ENCODE data around the gene IBA57.

Gene IBA57

DNA sequence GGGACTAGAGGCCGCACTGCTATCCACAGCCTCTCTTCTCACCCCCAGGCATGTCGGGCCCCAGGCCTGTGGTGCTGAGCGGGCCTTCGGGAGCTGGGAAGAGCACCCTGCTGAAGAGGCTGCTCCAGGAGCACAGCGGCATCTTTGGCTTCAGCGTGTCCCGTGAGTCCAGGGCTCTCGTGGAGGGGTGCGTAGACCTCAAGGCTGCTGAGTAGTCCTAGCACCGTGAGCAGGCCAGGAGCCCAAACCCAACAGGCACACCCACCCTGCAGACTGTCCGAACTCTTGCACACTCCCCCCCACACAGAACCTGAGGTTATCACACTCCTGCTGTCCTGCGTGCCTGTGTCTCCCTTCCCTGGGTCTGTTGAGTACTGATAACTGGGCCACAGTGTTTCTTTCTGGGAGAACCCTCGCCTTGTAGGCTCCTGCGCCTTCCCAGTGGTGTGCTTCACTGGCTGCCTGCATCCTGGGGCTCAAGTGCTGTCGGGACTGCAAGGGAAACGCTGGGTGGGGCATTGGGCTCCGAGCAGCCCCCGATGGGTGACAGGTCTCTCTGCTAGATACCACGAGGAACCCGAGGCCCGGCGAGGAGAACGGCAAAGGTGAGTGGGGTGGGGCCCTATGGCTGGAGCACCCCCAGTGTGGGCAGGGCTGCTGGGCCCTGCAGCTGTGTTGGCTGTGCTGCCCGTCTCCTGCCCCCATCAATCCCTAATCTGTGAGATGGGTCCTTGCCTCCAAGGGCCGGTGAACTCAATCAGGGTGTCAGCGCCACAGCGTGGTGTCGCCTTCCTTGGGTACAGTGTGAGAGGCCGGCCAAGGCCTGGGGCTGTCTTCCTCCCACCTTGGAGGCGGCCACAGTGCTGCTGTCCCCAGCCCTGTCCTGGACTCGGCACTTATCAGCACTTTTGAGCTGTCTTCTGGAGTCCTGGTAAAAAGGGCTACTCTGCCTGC, 19.9 kb upstream of the IBA57 start:
- no peak for DNase-seq

DNA sequence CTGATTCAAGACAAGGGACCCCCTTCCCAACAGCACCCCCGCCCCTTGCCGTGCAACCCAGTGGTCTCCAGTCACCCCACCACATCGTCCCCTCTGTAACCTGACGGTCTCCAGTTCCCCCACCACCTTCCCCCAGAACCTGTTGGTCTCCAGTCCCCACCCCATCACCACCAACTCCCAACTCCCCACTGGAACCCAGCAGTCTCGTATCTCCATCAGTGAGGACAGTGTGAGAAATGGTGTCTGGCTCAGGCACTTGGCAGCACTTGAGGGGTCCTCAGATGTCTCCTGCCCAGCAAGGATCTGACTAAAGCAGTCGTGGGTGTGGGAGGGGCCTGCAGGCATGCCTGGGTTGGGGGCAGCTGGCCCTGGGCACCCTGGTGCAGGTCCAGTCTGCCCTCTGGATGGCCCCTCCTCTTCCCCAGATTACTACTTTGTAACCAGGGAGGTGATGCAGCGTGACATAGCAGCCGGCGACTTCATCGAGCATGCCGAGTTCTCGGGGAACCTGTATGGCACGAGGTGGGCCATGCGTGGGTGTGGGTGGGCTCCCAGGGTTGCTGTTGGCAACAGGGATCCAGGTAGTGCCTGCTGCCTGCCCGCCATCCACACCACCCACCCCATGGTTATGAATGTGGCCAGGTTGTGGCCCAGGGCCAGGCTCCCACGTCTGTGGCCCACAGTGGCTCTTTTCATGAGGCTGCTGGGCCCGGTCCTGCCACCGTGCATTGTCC, 19.0 kb upstream of the IBA57 start:
- no peak for DNase-seq

DNA sequence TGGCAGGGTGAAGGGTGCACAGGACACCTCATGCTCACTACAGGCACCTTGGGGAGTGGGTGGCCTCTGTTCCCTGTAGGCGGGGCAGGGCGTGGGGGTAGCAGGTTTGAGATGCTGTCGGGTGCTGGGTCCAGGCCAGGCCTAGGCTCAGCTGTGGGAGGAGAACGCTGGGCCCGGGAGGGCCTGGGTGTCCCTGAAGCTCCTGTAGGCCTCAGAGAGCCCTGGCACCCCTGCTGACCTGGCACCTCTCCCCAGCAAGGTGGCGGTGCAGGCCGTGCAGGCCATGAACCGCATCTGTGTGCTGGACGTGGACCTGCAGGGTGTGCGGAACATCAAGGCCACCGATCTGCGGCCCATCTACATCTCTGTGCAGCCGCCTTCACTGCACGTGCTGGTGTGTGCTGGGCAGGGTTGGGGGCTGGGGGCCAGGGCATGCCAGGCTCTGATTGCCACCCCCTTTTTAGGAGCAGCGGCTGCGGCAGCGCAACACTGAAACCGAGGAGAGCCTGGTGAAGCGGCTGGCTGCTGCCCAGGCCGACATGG, 18.4 kb upstream of the IBA57 start:
- DNase-seq = no peak

DNA sequence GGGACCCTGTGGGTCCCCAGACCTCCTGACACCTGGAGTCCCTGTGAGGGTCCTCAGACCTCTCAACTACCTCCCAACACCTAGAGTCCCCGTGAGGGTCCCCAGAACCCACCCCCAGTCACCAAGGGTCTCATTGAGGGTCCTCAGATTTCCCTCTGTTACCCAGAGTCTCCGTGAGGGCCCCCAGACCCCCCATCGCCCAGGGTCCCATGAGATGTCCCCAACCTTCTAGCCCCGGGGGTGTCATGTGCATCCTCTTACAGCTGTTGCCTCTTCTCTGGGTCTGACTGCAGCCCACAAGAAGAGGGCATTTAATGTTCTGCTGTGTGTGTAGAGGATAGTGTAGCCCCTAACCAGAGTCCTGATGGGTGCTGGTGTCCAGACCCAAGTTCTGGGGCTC, 17.8 kb upstream of the IBA57 start:
- no peak for DNase-seq

DNA sequence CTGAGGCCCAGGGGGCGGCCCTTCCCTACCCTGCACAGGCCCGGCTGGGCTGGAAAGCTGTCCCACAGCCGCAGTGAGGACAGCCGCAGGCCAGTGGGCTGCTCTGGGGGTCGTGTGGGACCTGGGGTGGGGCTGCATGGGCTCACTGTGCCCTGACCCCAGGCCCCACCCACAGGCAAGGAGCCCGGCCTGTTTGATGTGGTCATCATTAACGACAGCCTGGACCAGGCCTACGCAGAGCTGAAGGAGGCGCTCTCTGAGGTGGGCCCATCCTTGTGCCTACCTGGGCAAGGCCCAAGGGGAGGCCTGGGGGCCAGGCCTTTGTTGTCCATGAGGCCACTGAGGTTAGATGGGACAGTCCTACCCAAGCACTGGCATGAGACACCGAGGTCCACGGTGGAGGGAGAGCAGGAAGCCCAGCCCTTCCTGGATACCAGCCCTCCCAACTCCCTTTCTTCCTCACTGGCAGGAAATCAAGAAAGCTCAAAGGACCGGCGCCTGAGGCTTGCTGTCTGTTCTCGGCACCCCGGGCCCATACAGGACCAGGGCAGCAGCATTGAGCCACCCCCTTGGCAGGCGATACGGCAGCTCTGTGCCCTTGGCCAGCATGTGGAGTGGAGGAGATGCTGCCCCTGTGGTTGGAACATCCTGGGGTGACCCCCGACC, 17.3 kb upstream of the IBA57 start:
- no peak for DNase-seq

DNA sequence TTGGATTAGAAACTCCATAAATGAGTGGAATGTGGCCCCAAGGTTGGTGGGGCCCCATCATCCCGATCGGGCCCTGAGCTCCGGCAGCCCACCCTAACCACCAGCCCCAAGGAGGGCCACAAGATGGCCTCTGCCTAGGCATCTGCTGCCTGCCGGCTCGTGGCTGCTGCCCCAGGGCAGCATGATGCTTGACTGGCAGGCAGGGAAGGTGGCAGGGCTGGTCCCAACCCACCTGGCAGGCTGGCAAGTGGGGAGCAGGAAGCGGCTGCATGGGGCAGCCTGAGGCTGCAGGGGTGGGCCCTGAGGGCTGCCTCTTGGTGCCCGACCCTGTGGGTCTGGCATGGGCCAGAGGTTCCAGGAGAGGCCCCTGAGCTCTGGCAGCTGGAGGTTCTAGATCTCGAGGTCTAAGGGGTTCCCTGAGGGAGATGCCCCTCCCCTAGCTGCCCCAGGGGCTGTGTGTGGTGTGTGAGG, 16.6 kb upstream of the IBA57 start:
- DNase-seq = no peak

DNA sequence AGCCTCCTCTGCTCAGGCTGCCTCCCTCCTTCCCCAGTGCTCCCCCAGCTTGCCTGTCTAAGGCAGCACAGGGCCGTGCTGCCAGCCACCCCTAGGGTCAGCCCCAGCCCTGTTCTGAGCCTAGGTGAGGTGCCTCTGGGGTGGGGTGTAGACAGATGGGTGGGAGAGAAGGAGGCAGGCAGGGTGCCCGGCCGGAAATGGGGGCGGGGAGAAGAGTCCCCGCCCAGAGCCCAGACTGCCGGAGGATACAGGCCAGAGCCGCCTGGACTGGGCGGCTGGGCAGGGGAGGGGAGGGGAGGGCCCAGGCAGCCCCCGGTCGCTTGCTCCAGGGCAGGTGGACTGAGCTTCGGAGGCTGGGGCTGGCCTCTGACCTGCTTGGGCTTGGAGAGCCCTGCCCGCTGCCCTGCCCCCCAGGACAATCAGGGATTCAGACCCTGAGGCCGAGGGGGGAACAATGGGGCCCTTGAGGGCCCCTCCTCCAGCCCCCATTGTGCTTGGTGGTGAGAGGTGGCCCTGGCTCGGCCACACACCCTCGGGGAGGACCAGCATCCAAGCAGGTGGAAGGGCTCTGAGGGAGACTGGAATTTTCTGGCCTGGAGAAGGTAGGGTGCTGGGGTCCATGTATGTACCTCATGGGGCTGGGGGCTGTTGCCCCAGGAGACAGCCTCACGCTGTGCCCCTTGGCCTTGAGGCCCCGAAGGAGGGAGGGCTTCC, 16.0 kb upstream of the IBA57 start, which contains the start of gene GJC2:
GJC2 (plus strand) TSS at position 525 of the 714 bp plus-strand sequence. CDS start 7,829 bp downstream, outside the sequence.
- DNase-seq = no peak

DNA sequence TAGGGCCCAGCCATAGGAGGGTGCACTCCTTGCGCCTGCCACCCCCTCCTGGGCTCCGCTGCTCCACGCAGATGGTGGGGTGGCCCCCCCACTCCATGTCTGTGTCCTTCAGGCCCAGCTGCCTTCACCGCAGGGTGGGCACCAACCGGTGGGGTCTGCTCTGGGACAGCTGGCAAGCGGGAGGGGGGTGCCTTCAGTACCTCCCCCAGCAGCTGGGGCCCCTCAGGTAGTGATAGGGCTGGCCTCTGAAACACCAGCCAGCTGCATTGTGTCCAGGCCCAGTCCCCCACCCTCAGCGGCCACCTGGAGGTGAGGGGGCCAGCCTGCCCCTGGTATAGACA, 15.5 kb upstream of the IBA57 start:
- no peak for DNase-seq

DNA sequence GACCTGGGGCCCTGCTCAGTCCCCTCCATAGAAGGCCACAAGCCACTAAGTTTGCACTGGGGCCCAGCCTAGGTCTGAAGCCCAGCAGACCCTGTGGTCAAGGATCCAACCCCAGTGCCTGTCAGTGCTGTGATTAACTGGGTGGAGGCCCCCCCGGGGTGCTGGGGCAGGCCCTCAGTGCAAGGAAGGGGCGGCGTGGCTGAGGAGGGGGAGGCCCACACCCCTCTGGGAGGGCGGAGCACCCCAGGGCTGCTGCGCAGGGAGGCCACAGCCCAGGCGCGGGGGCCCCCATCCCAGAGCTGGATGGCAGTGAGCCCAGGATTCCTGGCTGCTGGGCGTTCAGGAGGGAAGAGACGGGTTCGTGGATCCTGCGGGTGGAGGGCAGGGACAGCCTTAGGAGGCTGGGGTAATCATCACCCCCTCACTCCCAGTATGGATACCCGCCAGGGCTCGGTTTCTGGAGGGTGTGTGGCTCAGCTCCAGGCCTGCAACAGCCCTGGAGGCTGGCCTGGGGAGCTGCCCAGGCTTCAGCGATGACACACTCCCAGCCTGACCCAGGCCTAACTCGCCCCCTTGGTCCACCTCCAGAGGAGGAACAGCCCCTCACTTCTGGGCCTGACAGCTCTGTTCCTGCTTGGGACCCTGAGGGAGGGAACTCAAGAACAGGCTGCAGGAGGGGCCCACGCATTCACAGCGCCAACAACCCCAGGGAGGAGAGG, 15.0 kb upstream of the IBA57 start:
- DNase-seq = no peak

DNA sequence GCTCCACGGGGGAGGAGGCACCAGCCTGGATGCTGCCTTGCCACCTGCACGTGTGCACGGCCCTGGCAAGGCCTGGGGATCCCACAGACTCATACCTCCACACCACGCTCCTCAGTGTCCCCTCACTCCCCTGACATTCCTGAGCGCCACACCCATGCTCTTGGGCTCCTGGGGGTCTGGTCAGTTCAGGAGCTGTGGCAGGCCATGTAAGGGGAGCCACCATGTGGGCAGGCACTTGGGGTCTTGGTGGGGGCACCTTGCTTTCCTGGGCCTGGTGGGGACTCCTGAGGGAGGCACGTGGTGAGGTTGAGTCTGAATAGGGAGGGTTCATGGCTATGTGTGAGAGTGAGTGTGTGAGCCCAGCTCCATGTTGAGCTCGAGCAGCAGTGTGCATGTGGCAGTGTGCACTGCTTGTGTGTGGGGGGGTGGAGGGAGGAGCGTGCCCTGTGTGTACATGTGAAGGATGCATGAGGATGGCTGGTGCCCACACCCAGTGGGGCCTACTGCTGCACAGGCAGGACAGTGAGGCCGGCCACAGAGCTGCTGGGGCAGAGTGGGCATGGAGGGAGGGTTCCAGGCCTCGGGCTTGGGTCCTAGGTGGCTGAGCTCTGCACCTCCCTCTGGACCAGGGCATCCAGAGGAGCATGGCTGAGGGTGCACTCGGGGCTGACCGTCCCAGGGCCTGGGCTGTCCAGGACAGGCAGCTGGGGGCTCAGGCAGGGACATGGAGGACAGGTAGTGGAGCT, 14.3 kb upstream of the IBA57 start:
- DNase-seq = no peak

DNA sequence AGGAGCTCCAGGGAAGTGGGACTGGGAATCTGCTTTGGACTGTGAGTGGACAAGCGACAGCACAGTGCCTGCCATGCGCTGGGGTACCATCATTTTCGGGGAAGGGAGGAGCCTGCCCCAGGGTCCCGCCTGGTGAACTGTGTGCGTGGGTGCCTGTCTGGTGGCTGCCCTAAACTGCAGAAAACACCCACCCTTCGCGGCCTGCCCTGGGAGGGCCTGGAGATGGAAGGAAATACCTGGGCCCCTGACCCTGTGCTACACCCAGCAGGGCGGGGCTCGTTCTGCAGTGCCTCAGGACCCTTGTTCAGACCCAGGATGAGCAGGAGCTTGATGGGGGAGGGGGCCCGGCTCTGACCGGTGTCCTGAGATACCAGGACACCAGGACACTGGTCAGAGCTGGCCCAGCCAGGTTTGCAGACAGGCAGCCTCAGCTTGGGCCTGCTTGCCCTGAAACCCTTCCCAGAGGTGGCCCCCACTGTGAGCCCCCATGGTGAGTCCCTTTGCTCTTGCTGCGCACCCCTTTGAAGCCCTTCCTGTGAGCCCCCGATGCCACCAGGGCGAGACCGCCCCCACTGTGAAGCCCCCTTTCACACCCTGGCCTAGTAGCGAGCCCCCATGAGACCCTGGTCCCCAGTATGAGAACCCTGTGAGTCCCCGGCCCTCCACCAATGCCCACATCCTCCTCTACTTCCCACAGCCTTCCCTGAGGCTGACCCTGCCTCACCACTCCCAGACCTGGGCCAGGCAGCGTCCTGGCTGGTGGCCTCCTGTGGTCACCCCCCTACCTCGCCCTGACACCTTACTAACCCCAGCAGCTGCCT, 13.3 kb upstream of the IBA57 start:
- DNase-seq = no peak

DNA sequence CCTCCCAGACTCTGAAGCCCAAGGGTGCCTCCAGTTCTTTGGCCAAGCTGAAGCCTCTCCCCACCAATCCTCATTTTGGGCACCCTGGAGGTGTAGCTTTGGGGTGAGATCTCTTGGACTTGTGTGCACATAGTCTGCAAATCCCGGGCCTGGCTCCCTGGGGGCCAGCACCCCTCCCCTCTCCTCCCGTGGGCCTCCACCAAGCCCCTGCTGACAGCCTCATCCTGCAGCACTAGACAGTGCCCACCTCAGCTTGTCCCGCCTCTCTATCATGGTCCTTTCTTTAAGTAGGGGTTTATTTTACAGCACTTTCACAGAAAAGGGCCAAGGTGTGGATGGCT, 12.7 kb upstream of the IBA57 start:
- no peak for DNase-seq

DNA sequence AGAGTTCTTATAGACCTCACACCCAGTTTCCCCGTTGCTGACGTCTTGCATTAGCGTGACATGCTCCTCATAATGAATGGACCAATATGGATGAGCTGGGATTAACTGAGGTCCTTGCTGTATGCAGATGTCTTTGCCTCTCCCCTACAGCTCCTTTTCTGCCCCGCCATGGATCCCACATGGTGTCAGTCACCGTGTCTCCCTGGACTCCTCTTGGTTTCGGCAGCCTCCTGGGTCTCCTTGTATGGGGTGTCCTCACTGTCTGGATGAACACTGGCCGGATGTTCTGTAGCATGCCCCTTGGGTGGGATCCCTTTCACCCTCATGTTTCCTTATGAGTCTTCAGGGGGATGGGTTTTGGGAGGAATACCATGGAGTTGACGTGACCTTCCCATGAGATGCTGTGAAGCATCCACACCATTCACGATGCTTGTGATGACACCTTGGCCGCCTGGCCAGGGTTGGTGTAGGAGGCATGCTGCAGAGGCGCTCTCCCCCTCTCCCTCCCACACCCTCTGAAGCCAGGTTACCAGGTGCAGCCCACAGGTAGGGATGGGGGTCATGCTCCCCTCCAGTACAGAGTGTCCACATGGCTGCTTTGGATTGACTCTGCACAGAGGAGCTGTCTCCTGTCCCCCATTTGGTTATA, 11.5 kb upstream of the IBA57 start:
- DNase-seq = no peak

DNA sequence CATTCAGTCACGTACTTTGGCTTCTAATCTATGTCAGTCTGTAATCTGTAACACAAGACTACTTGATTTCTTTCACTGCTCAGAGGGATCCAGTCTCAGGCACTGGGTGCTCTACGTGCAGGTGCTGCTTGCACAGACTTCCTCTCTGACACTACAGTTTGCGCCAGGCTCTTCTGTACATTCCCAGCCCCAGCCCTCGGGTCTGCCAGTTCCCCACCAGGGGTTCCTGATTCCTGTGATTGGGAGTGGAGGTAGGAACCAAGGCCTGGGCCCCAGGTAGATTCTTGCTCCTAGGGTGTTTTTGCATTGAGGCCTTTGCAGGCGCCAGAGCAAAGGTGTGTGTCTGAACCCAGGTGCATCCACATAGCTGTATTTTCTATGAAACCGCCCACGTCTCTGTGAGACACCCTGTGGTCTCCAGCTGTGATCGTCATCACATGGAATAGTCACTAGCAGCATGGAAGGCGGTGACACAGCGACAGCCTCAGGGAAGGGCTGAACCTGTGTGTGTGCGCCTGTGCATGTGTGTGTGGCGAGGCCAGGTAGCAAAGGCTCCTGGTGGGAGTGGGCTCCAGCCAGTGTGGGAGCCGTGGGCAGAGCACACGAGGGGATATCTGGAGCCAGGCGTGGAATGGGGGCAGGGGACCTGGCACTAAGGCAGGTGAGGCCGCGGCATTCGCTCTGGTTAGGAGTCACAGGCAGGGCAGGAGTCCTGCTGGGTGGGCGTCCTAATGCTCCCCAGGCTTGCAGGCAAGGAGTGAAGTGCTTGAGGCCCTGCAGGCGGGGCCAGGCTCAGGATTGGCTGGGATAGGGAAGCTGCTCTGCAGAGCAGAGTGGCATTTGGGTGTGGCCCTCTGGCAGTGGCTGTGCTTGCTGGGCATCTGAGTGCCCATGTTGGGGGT, 10.7 kb upstream of the IBA57 start:
- no peak for DNase-seq

DNA sequence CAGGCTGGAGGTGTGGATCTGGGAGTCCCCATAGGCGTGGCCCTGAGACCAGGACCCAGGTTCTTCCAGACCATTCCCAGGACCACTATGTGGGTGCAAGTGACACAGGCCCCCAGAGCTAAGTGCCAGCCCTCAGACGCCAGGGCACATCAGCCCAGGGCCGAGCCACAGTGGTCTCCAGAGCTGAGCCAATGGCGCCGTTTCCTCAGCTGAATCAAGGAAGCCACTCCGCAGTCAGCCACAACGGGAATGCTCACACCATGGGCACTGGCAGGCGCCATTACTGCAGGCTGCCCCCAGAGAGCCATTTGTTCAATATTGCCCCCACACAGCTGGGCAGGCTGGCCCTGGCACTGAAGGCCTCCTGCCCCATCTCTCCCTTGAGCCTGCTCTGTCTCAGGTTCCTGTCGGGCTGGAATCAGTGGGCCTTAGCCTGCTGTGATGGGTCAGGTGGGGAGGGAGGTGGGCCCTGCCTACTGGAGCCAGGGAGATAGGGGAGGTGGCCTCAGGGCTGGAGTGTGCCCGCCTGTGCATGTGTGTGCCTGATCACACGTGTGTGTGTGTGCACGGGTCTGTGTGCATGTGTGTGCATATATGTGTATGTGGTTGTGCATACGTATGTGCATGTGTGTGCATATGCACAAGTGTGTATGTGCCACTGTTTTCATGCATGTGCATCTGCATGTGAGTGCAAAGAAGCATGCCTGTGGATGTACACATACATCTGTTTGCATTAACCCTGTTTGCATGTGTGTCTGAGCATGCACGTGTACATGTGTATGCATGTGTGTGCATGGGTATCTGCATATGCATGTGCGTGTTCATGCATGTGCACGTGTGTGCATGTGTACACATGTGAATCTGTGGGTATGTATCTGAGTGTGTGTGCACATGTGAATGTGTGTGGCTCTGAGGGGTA, 9.7 kb upstream of the IBA57 start:
- DNase-seq = no peak

DNA sequence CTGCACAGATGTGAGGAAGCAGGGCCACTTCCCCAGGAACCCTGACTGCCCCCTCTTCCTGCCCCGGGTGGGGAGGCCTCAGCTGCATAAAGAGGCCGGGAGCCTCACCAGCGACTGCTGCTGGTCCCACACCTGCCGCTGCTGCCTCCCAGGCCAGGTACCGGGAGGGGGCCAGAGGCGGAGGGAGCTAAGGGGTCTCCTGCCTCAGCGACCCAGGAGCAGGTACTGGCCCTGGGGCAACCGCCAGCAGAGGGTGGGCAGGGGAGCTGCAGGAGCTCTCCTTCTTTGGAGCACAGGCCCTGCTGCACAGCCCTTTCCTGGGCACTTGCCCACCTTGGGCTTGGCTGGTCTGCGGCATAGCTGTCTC, 9.1 kb upstream of the IBA57 start:
- no peak for DNase-seq

DNA sequence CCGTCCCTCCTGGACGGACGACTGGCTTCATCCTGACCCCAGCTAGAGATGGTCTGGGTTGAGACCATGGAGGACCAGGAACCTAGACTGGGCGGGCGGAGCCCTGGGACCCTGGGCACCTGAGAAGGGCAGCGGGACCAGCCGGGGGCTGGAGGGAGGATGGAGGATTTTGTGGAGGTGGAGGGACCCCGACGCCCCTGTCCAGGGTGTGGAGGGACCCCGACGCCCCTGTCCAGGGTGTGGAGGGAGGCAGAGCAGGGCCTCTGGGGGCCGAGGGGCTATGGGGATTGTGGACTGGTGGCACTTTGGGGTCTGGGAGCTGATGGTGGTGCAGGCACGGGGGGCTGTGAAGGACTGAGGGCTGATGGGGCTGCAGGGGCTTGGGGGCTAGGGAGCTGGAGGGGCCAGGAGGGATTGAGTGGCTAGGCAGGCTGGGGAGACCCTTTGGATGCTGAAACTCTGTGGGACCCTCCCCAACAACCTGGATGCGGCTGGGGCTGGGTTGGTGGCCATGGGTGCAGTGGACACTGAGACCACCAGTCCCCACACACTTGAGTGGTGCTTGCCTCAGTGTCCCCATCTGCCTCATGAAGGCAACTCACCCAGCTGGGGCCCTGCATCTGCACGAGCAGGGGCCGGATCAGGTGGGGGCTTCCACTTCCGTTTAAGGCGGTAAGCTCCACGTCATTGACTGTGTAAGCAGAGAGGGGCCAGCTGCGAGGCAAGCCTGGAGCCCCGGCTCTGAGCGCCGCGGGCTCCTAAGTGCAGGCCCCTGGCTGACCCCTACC, 8.5 kb upstream of the IBA57 start:
- DNase-seq = no peak

Data from activated gamma-delta T cell (primary cell).